Right forelimb (tissue), 1 donor: ENCODE measurements around the gene TMEM63A.

Experiments
- DNase-seq: peaks from one replicate; pipeline ENCODE4 v3.0.0-alpha.2; 2018

Gene TMEM63A

DNA sequence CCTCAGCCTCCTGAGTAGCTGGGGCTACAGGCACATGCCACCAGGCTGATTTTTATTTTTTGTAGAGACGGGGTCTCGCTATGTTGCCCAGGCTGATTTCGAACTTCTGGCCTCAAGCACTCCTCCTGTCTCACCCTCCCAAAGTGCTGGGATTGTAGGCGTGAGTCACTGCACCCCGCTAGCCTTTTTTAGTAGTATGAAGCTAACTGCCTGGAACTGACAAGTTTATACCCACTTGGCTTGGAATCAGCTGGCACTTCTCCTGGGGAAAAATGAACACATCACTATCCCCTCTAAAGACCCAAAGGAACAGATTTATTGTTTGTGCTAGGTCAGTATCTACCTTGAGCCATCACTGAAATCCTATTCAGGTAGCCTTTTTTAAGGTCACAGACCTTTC lies 19.0 kb downstream of the TMEM63A start:
- no peak for DNase-seq

GRCh38 chr1:225862581-225862950 lies 19.6 kb downstream of the TMEM63A start:
- no peak for DNase-seq

- no peak for DNase-seq
These were observed 20.2 kb downstream of the TMEM63A start for GRCh38 chr1:225861834-225862580.

- no peak for DNase-seq
These were observed 21.2 kb downstream of the TMEM63A start for GRCh38 chr1:225860876-225861441.

GRCh38 chr1:225860107-225860506 lies 22.1 kb downstream of the TMEM63A start:
- DNase-seq, result no peak

- DNase-seq, result no peak
These were observed 23.0 kb downstream of the TMEM63A start for GRCh38 chr1:225859151-225859550.

DNA sequence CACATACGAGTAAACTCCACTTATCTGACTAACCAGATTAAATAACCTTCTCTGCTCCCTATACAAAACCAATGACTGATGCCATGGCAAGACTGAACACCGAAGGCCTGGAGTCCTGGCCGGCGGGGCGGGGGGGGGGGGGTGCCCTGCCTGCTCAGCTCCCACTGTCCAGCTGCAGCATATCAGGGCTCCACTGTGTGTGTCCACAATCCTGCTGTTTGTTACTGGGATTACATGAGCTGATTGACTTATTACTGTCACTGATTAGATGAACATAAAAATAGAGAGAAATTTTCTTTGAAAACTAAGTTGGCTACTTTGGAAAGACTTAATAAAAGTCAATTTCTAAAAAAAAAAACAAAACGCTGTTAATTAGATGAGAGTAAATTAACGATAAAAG lies 24.9 kb downstream of the TMEM63A start:
- no peak for DNase-seq

- DNase-seq, result no peak
These were observed 26.5 kb downstream of the TMEM63A start for GRCh38 chr1:225855503-225856300.

- no peak for DNase-seq
These were observed 28.7 kb downstream of the TMEM63A start for GRCh38 chr1:225853441-225853840.

DNA sequence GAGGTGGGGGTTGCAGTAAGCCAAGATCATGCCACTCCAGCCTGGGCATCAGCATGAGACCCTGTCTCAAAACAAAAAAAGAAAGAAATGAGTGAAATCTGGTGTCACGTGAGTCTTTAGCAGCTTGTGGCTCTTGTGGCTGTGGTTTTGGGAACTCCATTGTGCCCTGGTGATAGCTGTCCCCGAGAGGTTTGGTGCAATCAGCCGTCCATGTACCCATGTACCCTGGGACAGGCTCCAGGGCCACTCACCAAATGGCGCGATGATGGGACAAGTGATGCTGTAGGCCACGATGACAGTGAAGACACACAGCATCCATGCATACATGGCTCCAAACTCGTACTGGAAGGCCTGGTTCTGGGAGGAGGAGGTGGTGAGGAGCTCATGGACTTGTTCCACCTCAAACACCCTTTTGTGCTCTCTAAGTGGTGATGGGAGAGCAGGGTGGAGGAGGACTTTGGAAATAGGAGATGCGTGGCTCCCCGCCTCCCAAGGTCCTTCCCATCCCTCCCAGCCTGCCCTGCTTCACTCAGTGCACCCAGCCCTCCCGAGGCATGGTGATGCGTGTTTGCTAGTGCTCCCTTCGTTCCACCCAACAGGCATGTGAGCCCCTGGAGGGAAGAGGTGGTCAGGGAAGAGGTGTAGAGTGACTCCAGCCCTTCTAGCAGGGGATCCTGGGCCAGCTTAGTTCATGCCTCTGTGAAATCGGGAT lies 29.6 kb downstream of the TMEM63A start:
- no peak for DNase-seq

- DNase-seq, result no peak
These were observed 30.4 kb downstream of the TMEM63A start for GRCh38 chr1:225851805-225852204.

- no peak for DNase-seq
These were observed 31.8 kb downstream of the TMEM63A start for GRCh38 chr1:225850370-225850769.

DNA sequence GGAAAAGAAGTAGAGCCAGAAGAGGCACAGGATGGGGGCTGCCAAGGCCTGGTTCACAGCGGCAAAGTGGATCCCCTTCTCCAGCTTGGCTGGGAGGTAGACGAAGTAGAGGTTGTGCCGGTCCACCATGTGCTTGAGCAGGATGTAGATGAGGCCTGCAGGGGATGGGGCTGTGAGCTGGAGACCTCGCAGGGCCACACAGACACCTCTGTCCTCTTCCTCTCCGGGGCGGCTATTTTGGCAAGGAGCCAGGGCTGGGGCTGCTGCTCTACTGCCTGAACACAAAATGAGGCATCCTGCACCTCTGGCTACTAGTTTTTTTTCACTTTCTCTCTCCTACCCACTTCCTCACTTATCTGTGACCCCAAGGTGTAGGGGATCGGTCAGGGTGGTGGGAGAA lies 32.3 kb downstream of the TMEM63A start:
- DNase-seq, result no peak

- DNase-seq, result no peak
These were observed 33.9 kb downstream of the TMEM63A start for GRCh38 chr1:225848030-225848955.

DNA sequence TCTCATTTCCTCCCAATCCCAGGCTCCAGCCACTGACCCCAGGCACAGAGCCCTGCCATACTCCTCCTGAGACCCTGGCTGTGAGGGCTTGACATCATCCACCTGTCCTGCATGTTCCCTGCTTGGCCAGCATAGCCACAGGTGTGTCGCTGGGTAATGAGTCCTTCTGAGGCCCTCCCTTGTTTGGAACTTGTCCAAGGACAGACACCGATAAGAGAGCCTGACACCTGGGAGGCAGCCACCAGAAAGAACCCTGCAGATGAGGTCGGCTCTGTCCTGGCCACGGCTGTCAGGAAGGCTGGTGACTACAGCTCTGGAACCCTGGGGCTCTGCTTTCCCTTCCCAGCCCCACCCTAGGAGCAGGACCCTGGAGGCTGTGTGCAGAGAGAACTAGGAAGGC lies 34.6 kb downstream of the TMEM63A start:
- no peak for DNase-seq

- DNase-seq, result no peak
These were observed 35.6 kb downstream of the TMEM63A start for GRCh38 chr1:225846331-225847310.

- peak; percentile 81 for DNase-seq
These were observed 36.5 kb downstream of the TMEM63A start for GRCh38 chr1:225845571-225846259.

DNA sequence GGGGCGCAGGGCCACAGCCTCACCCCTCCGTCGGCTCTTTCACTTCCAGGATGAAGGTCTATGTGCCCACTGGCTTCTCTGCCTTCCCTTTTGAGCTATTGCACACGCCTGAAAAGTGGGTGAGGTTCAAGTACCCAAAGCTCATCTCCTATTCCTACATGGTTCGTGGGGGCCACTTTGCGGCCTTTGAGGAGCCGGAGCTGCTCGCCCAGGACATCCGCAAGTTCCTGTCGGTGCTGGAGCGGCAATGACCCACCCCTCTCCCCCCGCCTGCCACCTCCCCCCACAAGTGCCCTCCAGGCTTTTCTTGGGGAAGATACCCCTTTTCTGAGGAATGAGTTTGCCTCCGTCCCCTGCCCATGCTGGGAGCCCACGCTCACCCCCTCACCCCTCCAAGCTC lies 37.1 kb downstream of the TMEM63A start:
- DNase-seq, result no peak

DNA sequence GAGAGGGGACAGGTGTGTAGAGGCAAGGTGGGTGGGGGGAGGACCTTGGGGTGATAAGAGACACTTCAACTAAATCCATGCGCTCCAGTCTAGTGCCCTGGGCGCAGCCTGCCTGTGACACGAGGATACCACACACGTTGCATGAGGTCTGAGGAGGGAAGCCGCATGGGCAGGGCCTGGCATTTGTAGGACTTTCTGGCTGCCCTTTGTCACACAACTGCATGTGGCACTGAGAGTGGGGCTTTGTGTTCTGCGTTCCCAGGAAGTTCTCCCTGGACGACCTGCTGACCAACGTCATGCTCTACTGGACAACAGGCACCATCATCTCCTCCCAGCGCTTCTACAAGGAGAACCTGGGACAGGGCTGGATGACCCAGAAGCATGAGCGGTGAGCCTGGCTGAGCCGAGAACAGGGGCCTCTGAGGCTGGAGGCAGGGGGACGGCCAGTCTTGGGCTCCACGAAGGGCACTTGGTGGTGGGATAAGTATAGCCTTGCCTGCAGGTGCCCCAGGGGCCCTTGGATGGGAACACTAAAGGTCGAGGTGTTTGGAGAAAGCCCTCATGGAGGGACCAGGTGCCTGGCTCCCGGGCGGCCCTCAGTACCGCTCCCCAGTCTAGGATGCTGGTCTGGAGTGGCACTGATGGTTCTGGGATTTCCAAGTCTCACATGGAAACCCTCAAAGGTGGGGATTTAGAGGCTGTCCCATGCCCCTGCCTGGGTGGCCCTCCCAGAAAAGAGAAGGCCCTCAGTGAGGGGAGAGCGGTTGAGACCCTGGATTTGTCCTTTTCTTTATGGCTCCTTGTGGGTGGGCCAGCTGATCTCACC lies 37.7 kb downstream of the TMEM63A start:
- DNase-seq, result no peak
